ENCODE data around the gene WDR45.

WDR45 gene

GRCh38 chrX:49102190-49102589, 22.5 kb upstream of the WDR45 start:
- DNase-seq (ENCODE audit: low read depth), result no peak
- H3K4me3 ChIP-seq (ENCODE audit: low read length), result no peak overlapping the region
- TF ChIP-seq CTCF (conservative IDR thresholded peaks at IDR 0.05; ENCODE audit: low read depth, low read length), result no peak

- no peak for DNase-seq (ENCODE audit: low read depth)
- H3K4me3 ChIP-seq (ENCODE audit: low read length), result peak overlapping the region; percentile 74
These were observed 21.9 kb upstream of the WDR45 start for GRCh38 chrX:49101629-49101984.

GRCh38 chrX:49100704-49101628, 21.3 kb upstream of the WDR45 start:
- DNase-seq (ENCODE audit: low read depth), result peak; percentile 71
- H3K4me3 ChIP-seq (ENCODE audit: low read length), result peak overlapping the region; percentile 74
- TF ChIP-seq CTCF (conservative IDR thresholded peaks at IDR 0.05; ENCODE audit: low read depth, low read length), result no peak

More at GRCh38 chrX:49101629-49101984, 21.9 kb upstream of the WDR45 start:
- TF ChIP-seq CTCF (conservative IDR thresholded peaks at IDR 0.05; ENCODE audit: low read depth, low read length), result peak; percentile 17

- TF ChIP-seq CTCF (conservative IDR thresholded peaks at IDR 0.05; ENCODE audit: low read depth, low read length), result no peak
- no peak overlapping the region for H3K4me3 ChIP-seq (ENCODE audit: low read length)
- DNase-seq (ENCODE audit: low read depth), result no peak
These were observed 16.7 kb upstream of the WDR45 start for GRCh38 chrX:49096419-49096818.

- no peak overlapping the region for H3K4me3 ChIP-seq (ENCODE audit: low read length)
- TF ChIP-seq CTCF (conservative IDR thresholded peaks at IDR 0.05; ENCODE audit: low read depth, low read length), result no peak
- DNase-seq (ENCODE audit: low read depth), result no peak
These were observed 9.9 kb upstream of the WDR45 start for GRCh38 chrX:49089553-49089952.

GRCh38 chrX:49082271-49082871, 2.7 kb upstream of the WDR45 start:
- no peak for TF ChIP-seq CTCF (conservative IDR thresholded peaks at IDR 0.05; ENCODE audit: low read depth, low read length)
- no peak for DNase-seq (ENCODE audit: low read depth)
- no peak overlapping the region for H3K4me3 ChIP-seq (ENCODE audit: low read length)

- no peak for TF ChIP-seq CTCF (conservative IDR thresholded peaks at IDR 0.05; ENCODE audit: low read depth, low read length)
- no peak overlapping the region for H3K4me3 ChIP-seq (ENCODE audit: low read length)
- DNase-seq (ENCODE audit: low read depth), result no peak
These were observed 1.7 kb downstream of the WDR45 start for GRCh38 chrX:49077941-49078340.

All from retinal pigment epithelial cell (primary cell).